T1000 (cell line): ENCODE results near the gene MAPKBP1.

ENCODE experiments used
- DNase-seq: peaks from one replicate; lab custom pipeline; 2025; ENCODE audit warnings: mixed read lengths; lab: John Stamatoyannopoulos, UW

MAPKBP1 gene

GRCh38 chr15:41788262-41788661, 14.0 kb downstream of the MAPKBP1 start:
- DNase-seq, result no peak

- no peak for DNase-seq
These were observed 15.0 kb downstream of the MAPKBP1 start for GRCh38 chr15:41789236-41789635.

- no peak for DNase-seq
These were observed 15.4 kb downstream of the MAPKBP1 start for GRCh38 chr15:41789662-41790061.

- DNase-seq, result no peak
These were observed 15.9 kb downstream of the MAPKBP1 start for GRCh38 chr15:41790169-41790568.

- no peak for DNase-seq
These were observed 16.7 kb downstream of the MAPKBP1 start for GRCh38 chr15:41790756-41791546.

- no peak for DNase-seq
These were observed 17.3 kb downstream of the MAPKBP1 start for GRCh38 chr15:41791547-41791937.

- DNase-seq, result no peak
These were observed 17.8 kb downstream of the MAPKBP1 start for GRCh38 chr15:41792000-41792637.

- DNase-seq, result no peak
These were observed 19.8 kb downstream of the MAPKBP1 start for GRCh38 chr15:41794081-41794480.

- DNase-seq, result no peak
These were observed 21.9 kb downstream of the MAPKBP1 start for GRCh38 chr15:41795996-41796856.

- DNase-seq, result no peak
These were observed 23.1 kb downstream of the MAPKBP1 start for GRCh38 chr15:41797201-41797944.

- DNase-seq, result no peak
These were observed 24.6 kb downstream of the MAPKBP1 start for GRCh38 chr15:41798607-41799487.

- DNase-seq, result no peak
These were observed 25.2 kb downstream of the MAPKBP1 start for GRCh38 chr15:41799488-41799805.

- no peak for DNase-seq
These were observed 26.9 kb downstream of the MAPKBP1 start for GRCh38 chr15:41801185-41801584.

GRCh38 chr15:41801850-41802455, 27.7 kb downstream of the MAPKBP1 start:
- DNase-seq, result no peak

GRCh38 chr15:41804361-41804760, 30.1 kb downstream of the MAPKBP1 start:
- no peak for DNase-seq

- DNase-seq, result no peak
These were observed 30.8 kb downstream of the MAPKBP1 start for GRCh38 chr15:41804916-41805666.

- no peak for DNase-seq
These were observed 31.4 kb downstream of the MAPKBP1 start for GRCh38 chr15:41805711-41806110.

GRCh38 chr15:41806291-41807181, 32.3 kb downstream of the MAPKBP1 start:
- DNase-seq, result no peak

GRCh38 chr15:41809121-41809520, 34.8 kb downstream of the MAPKBP1 start:
- DNase-seq, result no peak
